Measurements from ENCODE around the gene PSME1. TPM values are rescaled to one million over a fixed set of nuclear protein-coding genes. Genes with fewer than 3 reads are reported as not detected.

The PSME1 gene
- total and polyA plus RNA-seq, 2 donors (not counting 1 experiment from before 2014, with no cell fraction given): 177 to 266 TPM

DNA sequence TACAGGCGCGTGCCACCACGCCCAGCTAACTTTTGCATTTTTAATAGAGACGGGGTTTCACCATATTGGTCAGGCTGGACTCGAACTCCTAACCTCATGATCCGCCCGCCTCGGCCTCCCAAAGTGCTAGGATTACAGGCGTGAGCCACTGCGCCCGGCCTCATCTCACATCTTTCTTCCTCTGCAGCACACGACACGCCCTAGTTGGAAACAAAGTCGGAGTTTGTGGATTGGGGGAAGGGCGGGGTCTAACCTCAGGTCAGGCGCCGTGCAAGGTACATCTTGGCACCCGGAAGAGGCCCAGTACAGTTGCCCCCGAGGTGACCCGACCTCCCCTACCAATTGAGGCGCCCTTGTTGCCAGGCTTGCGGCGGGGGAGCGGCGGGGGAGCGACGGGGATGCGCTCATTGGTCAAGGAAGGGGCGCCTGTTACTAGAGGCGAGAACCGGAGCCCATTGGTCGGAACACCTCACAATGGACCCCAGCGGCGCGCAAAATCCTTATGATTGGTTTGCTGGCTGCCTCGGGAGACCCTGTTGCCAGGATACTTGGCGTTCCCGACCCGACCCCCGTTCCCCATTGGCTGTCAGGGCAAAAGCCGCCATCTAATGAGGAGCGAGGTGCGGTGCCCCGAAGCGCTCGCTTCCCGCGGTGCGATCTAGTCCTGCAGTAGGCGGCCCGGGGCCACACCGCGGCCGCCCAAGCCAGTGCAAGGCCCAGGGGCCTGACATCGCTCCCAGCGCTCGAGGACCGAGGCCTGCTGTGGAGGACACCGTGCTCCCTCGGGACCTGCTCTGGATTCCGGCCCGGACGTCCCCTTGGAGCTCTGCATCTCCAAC is 35.6 kb downstream of the PSME1 start, which contains the start of gene REC8:
TSS of gene REC8 (plus strand) at position 659 of the 839 bp plus-strand sequence. CDS start 473 bp downstream, outside the sequence.
- Histone ChIP-seq H3K4me2 (ENCODE audit: extremely low read depth, insufficient read depth, low read length) (no peak within 1 kb of the TSS), H3K36me3 (ENCODE audit: control insufficient read depth, insufficient read depth, low read length) (peaks cover 9% of the 10 kb centered on the region), H3K4me1 (ENCODE audit: control insufficient read depth, extremely low read depth, insufficient read depth, low read length) (no peaks in the 10 kb centered on the region), H3K9ac (ENCODE audit: insufficient read depth, low read length) (no peak within 1 kb of the TSS), H3K4me3 (replicated peaks in 1 of 4; ENCODE audit: control extremely low read depth in 1 of 4, insufficient read depth in 1 of 4, low read depth in 3 of 4, low read length in 4 of 4) (peak within 1 kb of the TSS in 1 of 4 experiments; percentile 44), H3K79me2 (ENCODE audit: control insufficient read depth, insufficient read depth, low read length) (no peaks in the 10 kb centered on the region), H2AFZ (ENCODE audit: low read length) (no peak within 1 kb of the TSS), H3K9me3 (ENCODE audit: control insufficient read depth, insufficient read depth, low read depth, low read length) (no peaks in the 10 kb centered on the region), H4K20me1 (ENCODE audit: control insufficient read depth, extremely low read depth, insufficient read depth, low read length) (no peaks in the 10 kb centered on the region), H3K27me3 (ENCODE audit: control insufficient read depth, insufficient read depth, low read length) (no peaks in the 10 kb centered on the region), H3K27ac (ENCODE audit: insufficient read depth, low read length) (no peak within 1 kb of the TSS)
- TF ChIP-seq EZH2 (IDR thresholded peaks at IDR 0.05; ENCODE audit: low read length, missing control alignments): no peak
- no peak for TF ChIP-seq CTCF (conservative IDR thresholded peaks at IDR 0.05 in 1 of 2, IDR thresholded peaks at IDR 0.05 in 1 of 2; ENCODE audit: low read depth in 1 of 2, low read length in 2 of 2)
- DNase-seq (ENCODE audit: low read depth in 2 of 2): peak; percentile 85 to 96

- H2AFZ ChIP-seq (ENCODE audit: low read length): no peak overlapping the region
- H3K9me3 ChIP-seq (ENCODE audit: control insufficient read depth, insufficient read depth, low read depth, low read length): no peaks in the 10 kb centered on the region
- no peak overlapping the region for H3K9ac ChIP-seq (ENCODE audit: insufficient read depth, low read length)
- H3K27me3 ChIP-seq (ENCODE audit: control insufficient read depth, insufficient read depth, low read length): no peaks in the 10 kb centered on the region
- H3K36me3 ChIP-seq (ENCODE audit: control insufficient read depth, insufficient read depth, low read length): peaks cover 11% of the 10 kb centered on the region
- no peak for TF ChIP-seq CTCF (conservative IDR thresholded peaks at IDR 0.05 in 1 of 2, IDR thresholded peaks at IDR 0.05 in 1 of 2; ENCODE audit: low read depth in 1 of 2, low read length in 2 of 2)
- no peak for TF ChIP-seq EZH2 (IDR thresholded peaks at IDR 0.05; ENCODE audit: low read length, missing control alignments)
- DNase-seq (ENCODE audit: low read depth in 2 of 2): no peak
- no peaks in the 10 kb centered on the region for H3K4me1 ChIP-seq (ENCODE audit: control insufficient read depth, extremely low read depth, insufficient read depth, low read length)
- H3K4me2 ChIP-seq (ENCODE audit: extremely low read depth, insufficient read depth, low read length): no peak overlapping the region
- H3K27ac ChIP-seq (ENCODE audit: insufficient read depth, low read length): no peak overlapping the region
- no peaks in the 10 kb centered on the region for H4K20me1 ChIP-seq (ENCODE audit: control insufficient read depth, extremely low read depth, insufficient read depth, low read length)
- H3K79me2 ChIP-seq (ENCODE audit: control insufficient read depth, insufficient read depth, low read length): no peaks in the 10 kb centered on the region
- peak overlapping the region in 1 of 4 experiments; percentile 44 for H3K4me3 ChIP-seq (replicated peaks in 1 of 4; ENCODE audit: control extremely low read depth in 1 of 4, insufficient read depth in 1 of 4, low read depth in 3 of 4, low read length in 4 of 4)
Observed at GRCh38 chr14:24172261-24172860, 36.4 kb downstream of the PSME1 start.

- Histone ChIP-seq H3K9ac (ENCODE audit: insufficient read depth, low read length) (no peak overlapping the region), H3K79me2 (ENCODE audit: control insufficient read depth, insufficient read depth, low read length) (no peaks in the 10 kb centered on the region), H4K20me1 (ENCODE audit: control insufficient read depth, extremely low read depth, insufficient read depth, low read length) (no peaks in the 10 kb centered on the region), H2AFZ (ENCODE audit: low read length) (no peak overlapping the region), H3K9me3 (ENCODE audit: control insufficient read depth, insufficient read depth, low read depth, low read length) (no peaks in the 10 kb centered on the region), H3K4me3 (replicated peaks in 1 of 4; ENCODE audit: control extremely low read depth in 1 of 4, insufficient read depth in 1 of 4, low read depth in 3 of 4, low read length in 4 of 4) (no peak overlapping the region), H3K27ac (ENCODE audit: insufficient read depth, low read length) (no peak overlapping the region), H3K4me2 (ENCODE audit: extremely low read depth, insufficient read depth, low read length) (no peak overlapping the region), H3K4me1 (ENCODE audit: control insufficient read depth, extremely low read depth, insufficient read depth, low read length) (no peaks in the 10 kb centered on the region), H3K36me3 (ENCODE audit: control insufficient read depth, insufficient read depth, low read length) (peaks cover 11% of the 10 kb centered on the region), H3K27me3 (ENCODE audit: control insufficient read depth, insufficient read depth, low read length) (no peaks in the 10 kb centered on the region)
- no peak for DNase-seq (ENCODE audit: low read depth in 2 of 2)
- TF ChIP-seq EZH2 (IDR thresholded peaks at IDR 0.05; ENCODE audit: low read length, missing control alignments): no peak
- TF ChIP-seq CTCF (conservative IDR thresholded peaks at IDR 0.05 in 1 of 2, IDR thresholded peaks at IDR 0.05 in 1 of 2; ENCODE audit: low read depth in 1 of 2, low read length in 2 of 2): no peak
Observed at GRCh38 chr14:24172871-24173281, 36.9 kb downstream of the PSME1 start.

Data from fibroblast of lung (primary cell).